GM21619 (cell line): ENCODE results near the gene PMP22.
"Not testable (repeated sequence)": the region's sequence is repeated elsewhere in the genome, so short reads cannot be mapped to it uniquely, and the experiment has no call there.

Source experiments
- ATAC-seq: cut with Tn5 transposase; IDR thresholded peaks from one replicate; pipeline ENCODE4 v1.9.1; 2021; ENCODE audit not compliant: unreplicated experiment

The PMP22 gene

DNA sequence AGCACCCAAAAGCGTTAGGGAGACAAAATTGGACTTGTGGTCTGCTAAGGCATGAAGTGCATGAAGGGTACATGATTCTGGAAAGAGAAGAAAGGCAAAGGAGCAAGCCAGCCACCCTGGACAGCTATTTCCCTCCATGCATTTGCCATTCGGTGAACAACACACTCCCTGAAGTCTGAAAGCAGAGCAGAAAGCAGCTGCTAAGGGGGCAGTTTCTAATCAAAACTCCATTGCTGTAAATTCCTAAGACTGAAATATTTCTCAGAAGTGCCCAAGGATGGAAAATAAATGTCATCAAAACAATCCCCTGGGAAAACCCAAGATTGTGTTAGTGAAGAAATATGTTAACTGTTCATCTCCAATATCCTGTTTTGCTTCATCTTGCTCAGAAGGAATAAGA lies 44.3 kb downstream of the PMP22 start:
- ATAC-seq: no peak

- no peak for ATAC-seq
These were observed 48.6 kb downstream of the PMP22 start for GRCh38 chr17:15216481-15216880.

DNA sequence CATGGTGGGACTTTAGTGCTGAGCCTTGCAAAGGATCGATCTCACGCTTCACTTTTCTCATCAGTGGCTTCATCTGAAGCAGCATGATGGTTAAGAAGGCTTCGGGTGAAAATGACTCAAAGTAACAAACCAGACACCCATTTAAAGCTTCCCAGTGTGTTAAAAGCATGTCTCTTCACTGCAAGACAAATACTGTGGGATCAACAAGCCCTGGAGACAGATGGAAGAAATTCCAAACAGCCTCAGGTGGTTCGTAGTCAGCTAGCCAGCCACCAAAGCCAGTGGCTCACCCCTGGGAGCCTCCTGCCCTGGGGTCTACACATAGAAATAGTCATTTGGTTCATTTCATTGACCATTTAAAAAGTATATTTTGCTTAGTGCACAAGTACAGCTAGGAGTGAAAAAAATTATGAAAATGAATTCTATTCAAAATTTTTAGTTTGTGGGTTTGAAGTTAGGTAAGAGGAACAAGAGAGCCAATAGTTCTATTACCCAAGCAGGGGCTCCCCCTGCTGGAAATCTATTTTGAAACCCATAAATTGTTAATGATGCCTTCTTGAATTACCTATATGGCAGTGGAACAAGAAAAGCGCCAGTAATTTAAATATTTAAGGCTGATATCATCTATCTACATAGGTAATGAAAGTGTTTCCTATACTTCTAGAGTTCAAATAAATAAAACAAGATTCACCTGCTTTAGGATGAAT lies 51.6 kb downstream of the PMP22 start:
- no peak for ATAC-seq

DNA sequence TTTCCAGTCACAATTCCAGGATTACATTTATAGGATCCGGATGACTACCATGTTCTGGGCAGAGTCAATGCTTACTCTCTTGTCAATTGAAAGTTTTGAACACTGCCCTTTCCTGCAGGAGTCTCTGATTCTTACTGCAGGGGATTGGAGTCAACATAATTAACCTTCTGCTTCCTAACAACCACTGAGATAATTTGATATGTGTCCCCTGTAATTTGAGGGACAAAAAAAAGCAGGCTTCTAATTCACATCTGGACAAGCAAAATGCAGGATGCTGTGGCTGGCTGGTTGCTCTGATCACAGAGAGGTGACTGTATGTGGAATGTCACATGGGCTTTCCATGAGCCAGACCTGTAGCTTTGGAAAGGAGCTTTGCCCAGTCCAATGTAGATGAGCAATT lies 54.9 kb downstream of the PMP22 start:
- no peak for ATAC-seq

GRCh38 chr17:15203062-15203461 lies 62.1 kb downstream of the PMP22 start:
- ATAC-seq: not testable (repeated sequence)

GRCh38 chr17:15200574-15200973 lies 64.6 kb downstream of the PMP22 start:
- ATAC-seq: not testable (repeated sequence)

- ATAC-seq: no peak
These were observed 67.9 kb downstream of the PMP22 start for GRCh38 chr17:15197229-15197628.

DNA sequence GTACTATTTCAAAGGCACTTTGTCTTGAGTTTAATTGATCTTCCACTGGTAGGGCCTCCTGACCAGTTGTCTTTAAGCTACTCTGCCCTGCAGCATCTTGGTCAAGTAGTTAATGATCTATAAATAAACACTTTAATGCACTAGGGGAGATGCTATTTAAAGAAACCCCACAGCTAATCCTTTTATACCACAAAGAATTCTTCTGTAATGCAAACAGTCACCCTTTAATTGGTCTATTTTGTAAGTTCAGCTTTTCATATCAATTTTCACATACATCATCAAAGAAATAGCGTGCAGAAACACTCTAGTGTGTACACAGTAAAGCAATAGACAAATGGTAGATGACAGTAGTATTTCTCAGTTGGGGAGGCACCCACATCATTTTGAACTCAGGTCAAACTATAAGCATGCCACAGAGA lies 70.3 kb downstream of the PMP22 start:
- ATAC-seq: no peak

DNA sequence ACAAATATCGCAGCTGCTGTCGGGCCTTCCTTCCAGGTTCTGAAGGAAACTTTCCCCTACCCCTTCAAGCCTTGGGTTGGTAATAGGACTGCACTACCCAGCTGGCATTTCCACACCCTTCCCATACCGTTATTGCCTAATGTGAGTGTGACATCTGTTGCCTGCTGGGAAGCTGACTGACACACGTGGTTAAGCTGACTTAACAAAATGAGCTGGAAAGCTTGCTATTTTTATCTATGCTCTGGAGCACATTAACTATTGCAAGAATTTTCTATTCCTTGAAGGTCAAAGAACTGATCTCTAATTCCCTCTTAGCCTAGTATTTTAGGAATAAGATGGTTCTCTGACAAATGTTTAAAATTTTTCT lies 79.5 kb downstream of the PMP22 start:
- no peak for ATAC-seq

DNA sequence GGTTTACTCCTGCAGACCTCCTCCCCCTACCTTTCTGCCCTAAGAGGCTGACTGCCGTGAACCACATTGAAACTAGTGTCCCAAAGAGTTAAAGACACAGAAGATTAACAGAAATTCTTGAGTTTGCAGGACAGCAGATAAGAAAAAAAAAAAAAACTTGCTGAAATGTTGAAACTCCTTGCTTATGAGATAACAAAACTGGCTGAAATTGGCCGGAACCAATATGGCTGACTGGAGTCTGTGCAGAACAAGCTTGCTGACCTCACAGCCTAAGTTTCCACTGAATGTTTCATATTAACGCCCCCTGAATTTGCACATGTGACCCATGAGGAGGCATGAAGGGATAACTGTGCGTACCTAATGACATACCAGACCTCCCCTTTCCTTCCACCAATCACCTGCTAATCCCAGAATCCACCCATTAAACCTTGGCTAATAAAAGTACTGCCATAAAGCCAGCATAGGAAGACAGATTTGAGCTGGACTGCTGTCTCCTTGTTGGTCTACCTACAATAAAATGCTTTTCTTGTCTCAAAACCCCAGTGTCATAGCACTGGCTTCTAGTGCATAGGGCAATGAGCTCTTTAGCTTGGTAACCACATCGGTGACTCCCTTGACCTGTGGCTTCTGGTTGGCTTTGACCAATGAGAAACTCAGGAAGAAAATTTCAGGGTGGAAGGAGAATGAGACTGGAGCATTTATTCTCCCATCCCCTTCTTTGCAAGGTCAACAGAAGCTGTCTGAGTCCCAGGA lies 80.1 kb downstream of the PMP22 start:
- ATAC-seq: no peak

DNA sequence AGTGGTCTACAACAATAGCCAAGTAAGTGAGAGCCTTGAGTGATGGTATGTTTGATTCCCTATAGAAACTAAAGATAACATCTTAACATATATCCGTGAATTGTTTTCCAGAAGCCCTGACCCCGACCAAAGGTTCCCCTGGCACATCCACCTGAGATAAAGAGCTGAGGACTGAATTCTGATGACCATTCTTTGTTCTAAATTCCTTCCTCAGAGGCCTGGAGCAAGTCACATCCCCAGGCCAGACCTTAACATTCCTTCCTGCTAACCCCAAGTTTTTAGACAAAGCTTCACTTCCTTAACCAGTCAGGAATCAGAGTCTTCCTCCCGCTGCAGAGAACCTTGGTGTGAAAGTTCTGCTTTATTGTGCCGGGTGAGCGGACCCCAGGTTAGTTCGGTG lies 83.3 kb downstream of the PMP22 start:
- ATAC-seq: no peak

GRCh38 chr17:15181333-15181732 lies 83.8 kb downstream of the PMP22 start:
- ATAC-seq: no peak

- no peak for ATAC-seq
These were observed 85.0 kb downstream of the PMP22 start for GRCh38 chr17:15180121-15180561.
